ENCODE measurements around the gene PARP6. TPM values are rescaled to one million over a fixed set of nuclear protein-coding genes. Genes with fewer than 3 reads are reported as not detected.

Gene PARP6
- polyA plus RNA-seq, 1 donor from 2014 or later, result 218 TPM

DNA sequence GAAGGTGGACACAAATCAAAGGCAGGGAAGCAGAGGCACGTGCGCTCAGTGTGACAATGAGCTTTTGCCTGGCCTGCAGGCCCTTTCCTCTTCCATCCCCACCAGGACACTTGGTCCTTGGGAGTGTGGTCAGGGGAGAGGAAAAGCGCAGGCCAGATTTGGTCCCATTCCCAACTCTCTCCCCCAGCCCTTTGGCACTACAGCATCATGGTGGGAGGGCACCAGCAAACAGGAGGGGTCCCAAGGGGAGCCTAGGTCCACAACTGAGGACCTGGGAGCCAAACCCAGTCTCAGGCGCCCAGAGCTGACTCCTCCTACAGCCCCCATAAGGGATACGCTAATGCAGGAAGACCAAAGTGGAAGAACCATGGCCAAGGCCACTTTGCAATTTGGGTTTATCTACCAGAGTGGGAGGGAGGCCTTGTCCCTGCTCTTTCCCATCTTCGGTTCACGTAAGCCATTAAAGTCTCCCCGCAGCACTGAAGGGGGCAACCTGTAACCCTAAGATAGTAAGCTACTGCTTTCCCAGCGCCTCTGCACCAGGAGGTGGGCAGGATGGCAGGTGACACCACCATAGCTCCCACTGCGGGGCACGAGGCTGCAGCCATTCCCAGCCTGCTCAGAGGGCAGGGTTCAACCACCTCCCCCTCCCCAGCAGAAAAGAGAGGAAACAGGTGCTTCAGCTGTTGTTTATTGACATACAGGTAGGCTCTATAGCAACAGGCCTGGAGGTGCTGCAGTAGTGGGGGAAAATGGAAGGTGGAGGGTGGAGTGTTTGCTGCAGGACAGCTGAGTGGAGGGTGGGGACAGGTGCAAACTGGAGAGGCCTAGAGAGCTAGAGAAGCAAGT is 73.8 kb downstream of the PARP6 start:
- Histone ChIP-seq H4K20me1 (ENCODE audit: insufficient read depth) (no peaks in the 10 kb centered on the region), H3K36me3 (ENCODE audit: insufficient read depth, low read length) (peaks cover 6% of the 10 kb centered on the region), H3K27me3 (ENCODE audit: insufficient read depth, low read depth, low read length) (peaks cover 30% of the 10 kb centered on the region), H2AFZ (ENCODE audit: low read depth, low read length) (no peak overlapping the region), H3K4me3 (ENCODE audit: low read length) (no peak overlapping the region), H3K9me3 (ENCODE audit: low read length) (no peaks in the 10 kb centered on the region), H3K9ac (ENCODE audit: low read length) (no peak overlapping the region), H3K79me2 (replicated peaks; ENCODE audit: insufficient read depth, low read length) (no peaks in the 10 kb centered on the region), H3K9me2 (ENCODE audit: insufficient read depth, low read length) (no peaks in the 10 kb centered on the region), H3K4me2 (ENCODE audit: low read length) (no peak overlapping the region), H3F3A (ENCODE audit: insufficient read depth, low read length, poor library complexity, severe bottlenecking) (no peaks in the 10 kb centered on the region), H3K27ac (ENCODE audit: low read length) (no peak overlapping the region)
- TF ChIP-seq RAD21 (conservative IDR thresholded peaks at IDR 0.05) (no peak), MXI1 (conservative IDR thresholded peaks at IDR 0.05; ENCODE audit: poor library complexity, severe bottlenecking) (no peak), EP300 (conservative IDR thresholded peaks at IDR 0.05; ENCODE audit: poor library complexity, severe bottlenecking) (no peak), TAF1 (IDR thresholded peaks at IDR 0.05; ENCODE audit: low read depth) (no peak), SMC3 (conservative IDR thresholded peaks at IDR 0.05; ENCODE audit: poor library complexity) (no peak), EZH2 (IDR thresholded peaks at IDR 0.05; ENCODE audit: borderline replicate concordance, insufficient read depth, low read length, poor library complexity, severe bottlenecking) (no peak), POLR2AphosphoS5 (IDR thresholded peaks at IDR 0.05) (no peak)
- TF ChIP-seq, protein P1, sequence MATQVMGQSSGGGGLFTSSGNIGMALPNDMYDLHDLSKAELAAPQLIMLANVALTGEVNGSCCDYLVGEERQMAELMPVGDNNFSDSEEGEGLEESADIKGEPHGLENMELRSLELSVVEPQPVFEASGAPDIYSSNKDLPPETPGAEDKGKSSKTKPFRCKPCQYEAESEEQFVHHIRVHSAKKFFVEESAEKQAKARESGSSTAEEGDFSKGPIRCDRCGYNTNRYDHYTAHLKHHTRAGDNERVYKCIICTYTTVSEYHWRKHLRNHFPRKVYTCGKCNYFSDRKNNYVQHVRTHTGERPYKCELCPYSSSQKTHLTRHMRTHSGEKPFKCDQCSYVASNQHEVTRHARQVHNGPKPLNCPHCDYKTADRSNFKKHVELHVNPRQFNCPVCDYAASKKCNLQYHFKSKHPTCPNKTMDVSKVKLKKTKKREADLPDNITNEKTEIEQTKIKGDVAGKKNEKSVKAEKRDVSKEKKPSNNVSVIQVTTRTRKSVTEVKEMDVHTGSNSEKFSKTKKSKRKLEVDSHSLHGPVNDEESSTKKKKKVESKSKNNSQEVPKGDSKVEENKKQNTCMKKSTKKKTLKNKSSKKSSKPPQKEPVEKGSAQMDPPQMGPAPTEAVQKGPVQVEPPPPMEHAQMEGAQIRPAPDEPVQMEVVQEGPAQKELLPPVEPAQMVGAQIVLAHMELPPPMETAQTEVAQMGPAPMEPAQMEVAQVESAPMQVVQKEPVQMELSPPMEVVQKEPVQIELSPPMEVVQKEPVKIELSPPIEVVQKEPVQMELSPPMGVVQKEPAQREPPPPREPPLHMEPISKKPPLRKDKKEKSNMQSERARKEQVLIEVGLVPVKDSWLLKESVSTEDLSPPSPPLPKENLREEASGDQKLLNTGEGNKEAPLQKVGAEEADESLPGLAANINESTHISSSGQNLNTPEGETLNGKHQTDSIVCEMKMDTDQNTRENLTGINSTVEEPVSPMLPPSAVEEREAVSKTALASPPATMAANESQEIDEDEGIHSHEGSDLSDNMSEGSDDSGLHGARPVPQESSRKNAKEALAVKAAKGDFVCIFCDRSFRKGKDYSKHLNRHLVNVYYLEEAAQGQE (IDR thresholded peaks at IDR 0.05; ENCODE audit: borderline replicate concordance), result no peak
- TF ChIP-seq, protein P2, sequence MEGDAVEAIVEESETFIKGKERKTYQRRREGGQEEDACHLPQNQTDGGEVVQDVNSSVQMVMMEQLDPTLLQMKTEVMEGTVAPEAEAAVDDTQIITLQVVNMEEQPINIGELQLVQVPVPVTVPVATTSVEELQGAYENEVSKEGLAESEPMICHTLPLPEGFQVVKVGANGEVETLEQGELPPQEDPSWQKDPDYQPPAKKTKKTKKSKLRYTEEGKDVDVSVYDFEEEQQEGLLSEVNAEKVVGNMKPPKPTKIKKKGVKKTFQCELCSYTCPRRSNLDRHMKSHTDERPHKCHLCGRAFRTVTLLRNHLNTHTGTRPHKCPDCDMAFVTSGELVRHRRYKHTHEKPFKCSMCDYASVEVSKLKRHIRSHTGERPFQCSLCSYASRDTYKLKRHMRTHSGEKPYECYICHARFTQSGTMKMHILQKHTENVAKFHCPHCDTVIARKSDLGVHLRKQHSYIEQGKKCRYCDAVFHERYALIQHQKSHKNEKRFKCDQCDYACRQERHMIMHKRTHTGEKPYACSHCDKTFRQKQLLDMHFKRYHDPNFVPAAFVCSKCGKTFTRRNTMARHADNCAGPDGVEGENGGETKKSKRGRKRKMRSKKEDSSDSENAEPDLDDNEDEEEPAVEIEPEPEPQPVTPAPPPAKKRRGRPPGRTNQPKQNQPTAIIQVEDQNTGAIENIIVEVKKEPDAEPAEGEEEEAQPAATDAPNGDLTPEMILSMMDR (IDR thresholded peaks at IDR 0.05; ENCODE audit: poor library complexity, severe bottlenecking), result no peak

DNA sequence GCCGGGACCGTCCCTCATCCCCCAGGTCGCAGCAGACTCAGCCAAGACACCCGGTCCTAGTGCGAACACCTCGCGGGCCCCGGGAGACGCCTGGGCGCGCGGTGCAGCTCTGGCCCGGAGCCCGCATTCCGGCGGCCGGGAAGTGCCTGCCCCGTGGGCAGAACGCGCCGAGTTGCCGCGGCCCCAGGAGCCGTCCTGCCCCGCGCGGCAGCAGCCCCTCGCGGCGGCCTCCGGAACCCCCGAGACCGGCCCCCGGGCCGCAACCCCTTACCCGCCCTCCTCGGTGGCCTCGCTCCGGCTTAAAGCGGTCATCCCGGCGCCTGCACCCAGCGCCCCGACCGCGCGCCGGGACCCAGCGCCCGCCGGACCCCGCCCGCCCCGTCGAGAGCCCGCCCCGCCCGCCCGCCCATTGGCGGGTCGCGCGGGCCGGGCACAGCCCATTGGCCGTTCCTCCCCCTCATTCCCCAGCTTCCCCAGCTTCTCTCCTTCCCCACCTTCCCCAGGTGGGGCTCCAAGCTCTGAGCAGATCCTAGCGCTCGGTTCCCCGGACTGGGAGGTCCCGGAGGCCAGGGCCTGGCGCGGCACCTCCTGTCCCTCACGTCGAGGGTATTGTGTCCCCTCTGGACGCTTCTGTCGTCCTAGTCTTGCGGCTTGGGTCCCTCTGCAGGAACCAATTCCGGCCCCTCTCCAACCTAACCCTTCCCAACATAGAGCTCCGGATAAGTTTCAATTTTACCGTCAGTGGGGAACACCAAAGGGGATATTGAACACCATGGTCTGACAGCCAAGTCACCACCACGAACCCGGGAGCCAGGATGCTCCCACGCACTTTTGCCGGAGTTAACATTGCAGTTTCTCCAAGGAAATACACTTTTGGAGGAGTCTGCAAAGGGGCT is 74.6 kb downstream of the PARP6 start, which contains the start of gene GRAMD2A:
TSS of gene GRAMD2A (minus strand) at position 328 of the 896 bp plus-strand sequence.
- TF ChIP-seq EZH2 (IDR thresholded peaks at IDR 0.05; ENCODE audit: borderline replicate concordance, insufficient read depth, low read length, poor library complexity, severe bottlenecking) (peak; percentile 12), POLR2AphosphoS5 (IDR thresholded peaks at IDR 0.05) (no peak), TAF1 (IDR thresholded peaks at IDR 0.05; ENCODE audit: low read depth) (no peak)
- TF ChIP-seq, protein P1 (IDR thresholded peaks at IDR 0.05; ENCODE audit: borderline replicate concordance), result no peak
- Histone ChIP-seq H3K9ac (ENCODE audit: low read length) (no peak within 1 kb of the TSS), H3K27ac (ENCODE audit: low read length) (no peak within 1 kb of the TSS), H3K4me3 (ENCODE audit: low read length) (peak within 1 kb of the TSS; percentile 37), H3K27me3 (ENCODE audit: insufficient read depth, low read depth, low read length) (peaks cover 30% of the 10 kb centered on the region), H3K4me2 (ENCODE audit: low read length) (no peak within 1 kb of the TSS), H3F3A (ENCODE audit: insufficient read depth, low read length, poor library complexity, severe bottlenecking) (no peaks in the 10 kb centered on the region), H4K20me1 (ENCODE audit: insufficient read depth) (no peaks in the 10 kb centered on the region), H3K9me2 (ENCODE audit: insufficient read depth, low read length) (no peaks in the 10 kb centered on the region), H2AFZ (ENCODE audit: low read depth, low read length) (no peak within 1 kb of the TSS), H3K9me3 (ENCODE audit: low read length) (no peaks in the 10 kb centered on the region), H3K79me2 (replicated peaks; ENCODE audit: insufficient read depth, low read length) (no peaks in the 10 kb centered on the region), H3K36me3 (ENCODE audit: insufficient read depth, low read length) (peaks cover 6% of the 10 kb centered on the region)

Data from neural cell (in vitro differentiated cells).